GM18861 (cell line): Measurements from ENCODE around the gene PLCXD1.
"Not testable (repeated sequence)": the region's sequence is repeated elsewhere in the genome, so short reads cannot be mapped to it uniquely, and the experiment has no call there.

Experiments used
- ATAC-seq: cut with Tn5 transposase; IDR thresholded peaks from one replicate; pipeline ENCODE4 v1.9.1; 2021; ENCODE audit not compliant: unreplicated experiment

The PLCXD1 gene

DNA sequence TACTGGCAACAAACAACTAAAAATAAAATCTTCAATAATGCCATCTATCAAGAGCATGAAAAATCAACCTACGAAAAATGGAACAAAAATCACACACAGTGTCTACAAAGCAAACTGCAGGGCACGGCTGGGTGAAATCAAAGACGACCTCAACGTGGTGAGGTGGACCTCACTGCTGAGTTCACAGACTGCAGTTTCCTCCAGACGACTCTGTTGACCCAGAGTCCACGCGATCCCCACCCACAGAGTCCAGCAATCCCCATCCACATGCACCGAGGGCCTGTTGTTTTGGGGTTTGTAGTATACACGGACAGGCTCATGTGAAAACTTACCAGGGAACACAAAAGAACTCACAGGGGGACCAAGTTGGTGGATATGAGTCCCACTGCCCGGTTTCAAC is 68.5 kb downstream of the PLCXD1 start:
- no peak for ATAC-seq

DNA sequence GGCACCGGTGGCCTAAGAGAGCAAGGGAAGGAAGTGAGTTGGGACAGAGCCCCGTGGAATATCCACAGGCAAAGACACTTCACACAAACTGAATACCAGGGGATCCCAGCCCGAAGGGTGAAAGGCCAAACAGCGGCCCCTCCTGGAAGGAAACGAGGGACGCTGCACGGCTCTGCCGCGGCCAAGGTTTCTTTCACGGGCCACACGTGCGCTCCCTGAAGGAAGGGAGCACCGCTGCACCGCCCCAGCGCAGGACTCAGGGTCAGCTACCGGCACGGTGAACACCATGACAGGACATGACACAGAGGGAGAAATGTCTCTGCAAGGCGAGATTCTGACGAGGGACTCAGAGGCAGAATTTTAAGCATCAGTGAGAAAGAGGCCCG is 69.0 kb downstream of the PLCXD1 start:
- ATAC-seq, result no peak

DNA sequence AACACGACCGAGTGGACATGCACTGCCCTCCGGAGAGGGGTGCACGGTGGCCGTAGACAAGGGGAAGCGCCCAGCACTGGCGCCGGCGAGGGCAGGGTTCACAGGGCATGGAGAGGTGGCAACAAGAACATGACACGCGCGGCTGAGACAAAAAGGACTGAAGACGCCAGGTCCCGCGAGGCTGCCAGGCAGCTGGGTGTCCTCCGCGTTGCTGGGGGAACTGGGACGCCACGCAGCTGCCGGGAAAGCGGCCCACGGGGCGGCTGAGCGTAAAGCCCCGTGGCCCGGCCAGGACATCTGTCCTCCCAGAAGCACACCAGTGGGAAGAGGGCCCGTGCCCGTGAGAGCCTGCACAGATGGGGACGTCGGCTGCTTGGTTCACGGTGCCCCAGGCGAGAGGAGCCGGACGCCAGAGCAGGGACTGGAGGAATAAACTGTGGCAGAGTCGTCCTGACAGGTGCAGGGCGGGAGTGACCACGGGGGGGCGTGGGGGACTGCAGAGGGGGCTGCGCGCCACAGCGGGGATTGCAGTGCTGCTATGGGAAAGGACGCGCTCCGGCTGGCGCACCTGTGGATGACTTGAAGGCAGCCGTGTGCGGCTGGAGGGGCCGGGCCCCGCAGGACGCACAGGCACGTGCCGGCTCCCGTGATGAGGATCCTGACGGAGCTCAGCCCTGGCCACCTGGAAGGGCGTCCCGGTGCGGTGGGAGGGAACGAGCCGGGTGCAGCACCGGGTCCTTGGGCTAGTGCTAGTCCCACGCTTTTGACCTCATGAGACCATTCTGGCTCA is 69.5 kb downstream of the PLCXD1 start:
- ATAC-seq, result no peak

DNA sequence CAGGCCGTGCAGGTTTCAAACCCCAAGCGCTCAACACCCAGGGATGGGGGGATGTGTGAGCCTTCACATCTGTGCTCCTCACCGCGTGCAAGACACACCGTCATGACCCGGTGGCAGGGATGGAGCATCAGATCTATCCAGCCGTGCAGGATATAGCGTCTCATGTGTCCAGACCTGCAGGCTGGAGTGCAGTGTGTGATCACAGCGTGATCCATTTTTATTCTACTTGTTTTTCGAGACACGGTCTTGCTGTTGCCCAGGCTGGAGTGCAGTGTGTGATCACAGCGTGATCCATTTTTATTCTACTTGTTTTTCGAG is 70.1 kb downstream of the PLCXD1 start:
- not testable (repeated sequence) for ATAC-seq

DNA sequence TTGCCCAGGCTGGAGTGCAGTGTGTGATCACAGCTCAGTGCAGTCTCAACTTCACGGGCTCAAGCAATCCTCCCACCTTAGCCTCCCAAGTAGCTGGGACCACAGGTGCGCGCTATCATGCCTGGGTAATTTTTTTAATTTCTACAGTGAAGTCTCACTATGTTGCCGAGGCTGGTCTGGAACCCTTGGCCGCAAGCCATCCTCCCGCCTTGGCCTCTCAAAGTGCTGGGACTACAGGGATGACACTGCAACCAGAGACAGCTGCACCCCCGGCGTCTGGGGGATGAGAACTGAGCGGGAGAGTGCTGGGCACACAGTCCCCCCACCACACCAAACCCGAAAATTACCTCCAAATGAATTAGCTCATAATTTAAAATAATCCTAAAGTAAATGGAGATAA is 70.6 kb downstream of the PLCXD1 start:
- ATAC-seq, result no peak

DNA sequence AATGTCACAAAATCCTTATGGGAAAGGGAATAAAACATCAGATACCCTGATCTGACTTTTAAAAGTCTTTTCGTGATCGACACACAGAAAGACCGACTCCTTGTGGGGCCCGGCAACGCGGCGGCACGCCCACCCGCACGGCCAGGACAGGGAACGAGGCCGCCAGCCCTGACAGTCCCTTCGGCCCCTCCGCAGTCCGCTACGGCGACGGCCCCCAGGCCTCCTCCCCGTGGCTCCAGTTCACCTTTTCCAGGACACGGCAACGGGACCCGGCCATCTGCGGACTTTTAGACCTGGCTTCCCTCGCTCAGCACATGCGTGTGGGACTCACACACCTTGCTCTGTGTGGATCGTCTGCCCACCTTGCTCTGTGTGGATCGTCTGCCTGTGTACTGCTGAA is 71.0 kb downstream of the PLCXD1 start:
- no peak for ATAC-seq

DNA sequence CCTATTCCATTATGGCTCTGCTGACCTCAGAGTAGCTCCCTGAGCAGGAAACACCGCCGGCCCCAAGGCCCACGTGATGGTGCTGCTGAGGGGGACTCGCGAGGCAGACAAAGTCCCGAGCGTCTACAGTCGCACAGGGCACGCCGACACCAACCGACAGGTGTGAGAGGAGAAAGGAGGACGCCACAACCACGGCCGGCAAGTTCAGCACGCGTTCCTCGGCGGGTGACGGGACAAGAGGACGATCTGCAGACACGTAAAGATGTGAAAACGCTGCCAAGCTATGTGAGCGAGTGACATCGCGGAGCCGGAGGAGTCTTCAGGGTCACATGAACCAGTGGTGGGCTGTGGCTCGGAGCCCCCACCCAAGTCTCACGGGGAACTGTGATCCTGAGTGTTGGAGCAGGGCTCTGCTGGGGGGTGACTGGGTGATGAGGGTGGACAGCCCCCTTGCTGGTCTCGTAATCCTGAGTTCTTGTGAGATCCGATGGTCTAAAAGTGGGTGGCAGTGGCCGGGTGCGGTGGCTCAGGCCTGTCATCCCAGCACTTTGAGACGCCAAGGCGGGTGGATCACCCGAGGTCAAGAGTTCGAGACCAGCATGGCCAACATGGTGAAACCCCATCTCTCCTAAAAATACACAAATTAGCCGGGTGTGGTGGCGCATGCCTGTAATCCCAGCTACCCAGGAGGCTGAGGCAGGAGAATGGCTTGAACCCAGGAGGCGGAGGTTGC is 71.6 kb downstream of the PLCXD1 start:
- ATAC-seq, result no peak
